ENCODE results near the gene METAP1D.

GRCh38 chr2:171968509-171968908 is 31.2 kb upstream of the METAP1D start:
- no peak for TF ChIP-seq POLR2A (IDR thresholded peaks at IDR 0.05)
- no peak for TF ChIP-seq CTCF (IDR thresholded peaks at IDR 0.05)
